Measurements from ENCODE around the gene SWT1.
"Not testable (repeated sequence)": the region's sequence is repeated elsewhere in the genome, so short reads cannot be mapped to it uniquely, and the experiment has no call there.

SWT1 gene

DNA sequence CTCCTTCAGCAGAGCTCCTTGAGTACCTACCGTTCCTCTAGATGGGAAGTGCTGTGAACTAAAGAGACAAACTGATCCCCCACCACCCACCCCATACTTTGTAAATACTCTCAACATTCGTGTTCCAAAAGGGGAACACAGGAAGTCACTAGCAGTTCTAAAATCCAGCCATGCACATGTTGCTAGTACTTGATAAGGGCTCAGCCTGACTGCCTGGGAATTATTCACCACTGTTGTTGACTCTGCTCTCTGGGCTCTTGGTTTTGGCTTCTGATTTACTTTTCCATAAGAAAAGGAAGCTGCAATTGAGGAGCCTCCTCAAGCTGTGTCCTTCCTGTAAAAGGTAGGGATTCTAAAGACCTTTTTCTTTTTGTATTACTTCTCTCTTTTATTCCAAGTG lies 92.6 kb downstream of the SWT1 start:
- H3K9me3 ChIP-seq (ENCODE audit: control insufficient read depth, insufficient read depth, low read length) = no peaks in the 10 kb centered on the region
- no peaks in the 10 kb centered on the region for H3K36me3 ChIP-seq (ENCODE audit: insufficient read depth, low read length)
- H3K9ac ChIP-seq (ENCODE audit: low read depth, low read length) = no peak overlapping the region
- peaks cover 11% of the 10 kb centered on the region for H3K4me1 ChIP-seq (ENCODE audit: insufficient read depth, low read length)

DNA sequence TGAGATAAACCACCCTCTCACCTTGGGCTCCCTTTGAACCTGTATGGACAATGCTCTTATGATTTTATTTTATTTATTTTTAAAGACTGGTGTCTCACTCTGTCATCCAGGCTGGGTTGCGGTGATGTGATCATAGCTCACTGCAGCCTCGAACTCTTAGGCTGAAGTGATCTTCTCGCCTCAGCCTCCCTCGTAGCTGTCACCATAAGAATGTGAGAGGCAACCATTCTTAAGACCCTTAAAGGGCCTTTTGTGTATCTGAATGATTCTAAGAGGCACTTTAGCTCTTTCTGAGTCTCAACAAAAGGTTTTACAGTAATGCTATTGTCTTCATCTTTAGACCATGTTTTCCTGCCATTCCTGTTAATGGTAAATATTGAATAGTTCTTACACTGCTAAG lies 93.1 kb downstream of the SWT1 start:
- H3K9ac ChIP-seq (ENCODE audit: low read depth, low read length) = no peak overlapping the region
- H3K4me1 ChIP-seq (ENCODE audit: insufficient read depth, low read length) = peaks cover 11% of the 10 kb centered on the region
- H3K36me3 ChIP-seq (ENCODE audit: insufficient read depth, low read length) = no peaks in the 10 kb centered on the region
- H3K9me3 ChIP-seq (ENCODE audit: control insufficient read depth, insufficient read depth, low read length) = no peaks in the 10 kb centered on the region

DNA sequence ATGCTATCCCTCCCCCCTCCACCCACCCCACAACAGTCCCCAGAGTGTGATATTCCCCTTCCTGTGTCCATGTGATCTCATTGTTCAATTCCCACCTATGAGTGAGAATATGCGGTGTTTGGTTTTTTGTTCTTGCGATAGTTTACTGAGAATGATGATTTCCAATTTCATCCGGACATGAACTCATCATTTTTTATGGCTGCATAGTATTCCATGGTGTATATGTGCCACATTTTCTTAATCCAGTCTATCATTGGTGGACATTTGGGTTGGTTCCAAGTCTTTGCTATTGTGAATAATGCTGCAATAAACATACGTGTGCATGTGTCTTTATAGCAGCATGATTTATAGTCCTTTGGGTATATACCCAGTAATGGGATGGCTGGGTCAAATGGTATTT lies 95.0 kb downstream of the SWT1 start:
- H3K9me3 ChIP-seq (ENCODE audit: control insufficient read depth, insufficient read depth, low read length); H3K9ac ChIP-seq (ENCODE audit: low read depth, low read length); H3K36me3 ChIP-seq (ENCODE audit: insufficient read depth, low read length): not testable (repeated sequence)
- H3K4me1 ChIP-seq (ENCODE audit: insufficient read depth, low read length) = peaks cover 11% of the 10 kb centered on the region

DNA sequence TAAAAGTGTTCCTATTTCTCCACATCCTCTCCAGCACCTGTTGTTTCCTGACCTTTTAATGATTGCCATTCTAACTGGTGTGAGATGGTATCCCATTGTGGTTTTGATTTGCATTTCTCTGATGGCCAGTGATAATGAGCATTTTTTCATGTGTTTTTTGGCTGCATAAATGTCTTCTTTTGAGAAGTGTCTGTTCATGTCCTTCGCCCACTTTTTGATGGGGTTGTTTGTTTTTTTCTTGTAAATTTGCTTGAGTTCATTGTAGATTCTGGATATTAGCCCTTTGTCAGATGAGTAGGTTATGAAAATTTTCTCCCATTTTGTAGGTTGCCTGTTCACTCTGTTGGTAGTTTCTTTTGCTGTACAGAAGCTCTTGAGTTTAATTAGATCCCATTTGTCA lies 95.4 kb downstream of the SWT1 start:
- not testable (repeated sequence) for H3K9ac ChIP-seq (ENCODE audit: low read depth, low read length); H3K9me3 ChIP-seq (ENCODE audit: control insufficient read depth, insufficient read depth, low read length); H3K36me3 ChIP-seq (ENCODE audit: insufficient read depth, low read length)
- peaks cover 11% of the 10 kb centered on the region for H3K4me1 ChIP-seq (ENCODE audit: insufficient read depth, low read length)

DNA sequence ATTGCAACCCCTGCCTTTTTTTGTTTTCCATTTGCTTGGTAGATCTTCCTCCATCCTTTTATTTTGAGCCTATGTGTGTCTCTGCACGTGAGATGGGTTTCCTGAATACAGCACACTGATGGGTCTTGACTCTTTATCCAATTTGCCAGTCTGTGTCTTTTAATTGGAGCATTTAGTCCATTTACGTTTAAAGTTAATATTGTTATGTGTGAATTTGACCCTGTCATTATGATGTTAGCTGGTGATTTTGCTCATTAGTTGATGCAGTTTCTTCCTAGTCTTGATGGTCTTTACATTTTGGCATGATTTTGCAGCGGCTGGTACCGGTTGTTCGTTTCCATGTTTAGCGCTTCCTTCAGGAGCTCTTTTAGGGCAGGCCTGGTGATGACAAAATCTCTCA lies 98.6 kb downstream of the SWT1 start:
- H3K9me3 ChIP-seq (ENCODE audit: control insufficient read depth, insufficient read depth, low read length); H3K9ac ChIP-seq (ENCODE audit: low read depth, low read length); H3K36me3 ChIP-seq (ENCODE audit: insufficient read depth, low read length); H3K4me1 ChIP-seq (ENCODE audit: insufficient read depth, low read length): not testable (repeated sequence)

DNA sequence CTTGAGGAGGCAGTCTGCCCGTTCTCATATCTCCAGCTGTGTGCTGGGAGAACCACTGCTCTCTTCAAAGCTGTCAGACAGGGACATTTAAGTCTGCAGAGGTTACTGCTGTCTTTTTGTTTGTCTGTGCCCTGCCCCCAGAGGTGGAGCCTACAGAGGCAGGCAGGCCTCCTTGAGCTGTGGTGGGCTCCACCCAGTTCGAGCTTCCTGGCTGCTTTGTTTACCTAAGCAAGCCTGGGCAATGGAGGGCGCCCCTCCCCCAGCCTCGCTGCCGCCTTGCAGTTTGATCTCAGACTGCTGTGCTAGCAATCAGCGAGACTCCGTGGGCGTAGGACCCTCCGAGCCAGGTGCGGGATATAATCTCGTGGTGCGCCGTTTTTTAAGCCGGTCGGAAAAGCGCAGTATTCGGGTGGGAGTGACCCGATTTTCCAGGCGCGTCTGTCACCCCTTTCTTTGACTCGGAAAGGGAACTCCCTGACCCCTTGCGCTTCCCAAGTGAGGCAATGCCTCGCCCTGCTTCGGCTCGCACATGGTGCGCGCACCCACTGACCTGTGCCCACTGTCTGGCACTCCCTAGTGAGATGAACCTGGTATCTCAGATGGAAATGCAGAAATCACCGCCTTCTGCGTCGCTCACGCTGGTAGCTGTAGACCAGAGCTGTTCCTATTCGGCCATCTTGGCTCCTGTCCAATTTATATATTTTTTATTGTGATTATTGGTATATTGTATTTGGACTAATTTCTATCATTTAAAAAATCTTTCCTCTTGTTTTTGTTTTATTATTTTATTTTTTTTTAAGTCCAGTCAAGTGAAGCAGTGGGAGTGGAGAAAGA lies 100.4 kb downstream of the SWT1 start:
- H3K9me3 ChIP-seq (ENCODE audit: control insufficient read depth, insufficient read depth, low read length); H3K4me1 ChIP-seq (ENCODE audit: insufficient read depth, low read length); H3K36me3 ChIP-seq (ENCODE audit: insufficient read depth, low read length): not testable (repeated sequence)
- H3K9ac ChIP-seq (ENCODE audit: low read depth, low read length) = peak overlapping the region; percentile 50; the same call in 1 of the 2 replicates

DNA sequence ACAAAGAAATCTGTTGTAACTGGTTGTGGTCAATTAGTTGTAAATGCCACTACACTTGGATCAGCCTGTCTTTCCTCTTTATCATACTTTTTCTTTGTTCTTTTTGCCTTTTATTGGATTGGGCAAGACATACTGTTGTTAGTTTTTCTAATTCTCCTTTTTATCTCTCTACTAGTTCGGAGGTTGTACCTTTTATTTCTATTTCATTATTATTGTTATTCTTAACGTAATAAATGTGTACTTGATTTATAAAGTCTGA lies 100.9 kb downstream of the SWT1 start:
- Histone ChIP-seq H3K9me3 (ENCODE audit: control insufficient read depth, insufficient read depth, low read length) (no peaks in the 10 kb centered on the region), H3K9ac (ENCODE audit: low read depth, low read length) (peak overlapping the region; percentile 50; the same call in 1 of the 2 replicates), H3K4me1 (ENCODE audit: insufficient read depth, low read length) (no peaks in the 10 kb centered on the region), H3K36me3 (ENCODE audit: insufficient read depth, low read length) (no peaks in the 10 kb centered on the region)

DNA sequence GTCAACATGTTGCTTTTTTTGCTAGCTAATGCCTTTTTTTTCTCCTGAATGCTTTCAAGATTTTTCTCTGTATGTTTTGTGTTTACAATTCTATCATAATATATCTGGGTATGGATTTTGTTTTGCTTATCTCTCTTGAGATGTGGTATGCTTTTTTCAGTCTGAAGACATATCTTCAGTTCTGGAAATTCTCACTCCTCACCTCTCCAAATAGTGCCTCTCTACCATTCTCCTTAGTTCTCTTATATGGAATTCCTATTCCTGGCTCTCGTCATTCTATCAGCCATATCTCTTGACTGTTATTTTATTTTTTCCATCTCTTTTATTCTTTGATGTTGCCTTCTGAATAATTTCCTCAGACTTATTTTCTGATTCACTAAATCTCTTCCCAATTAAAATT lies 101.7 kb downstream of the SWT1 start:
- Histone ChIP-seq H3K36me3 (ENCODE audit: insufficient read depth, low read length) (no peaks in the 10 kb centered on the region), H3K4me1 (ENCODE audit: insufficient read depth, low read length) (no peaks in the 10 kb centered on the region), H3K9ac (ENCODE audit: low read depth, low read length) (no peak overlapping the region), H3K9me3 (ENCODE audit: control insufficient read depth, insufficient read depth, low read length) (no peaks in the 10 kb centered on the region)

DNA sequence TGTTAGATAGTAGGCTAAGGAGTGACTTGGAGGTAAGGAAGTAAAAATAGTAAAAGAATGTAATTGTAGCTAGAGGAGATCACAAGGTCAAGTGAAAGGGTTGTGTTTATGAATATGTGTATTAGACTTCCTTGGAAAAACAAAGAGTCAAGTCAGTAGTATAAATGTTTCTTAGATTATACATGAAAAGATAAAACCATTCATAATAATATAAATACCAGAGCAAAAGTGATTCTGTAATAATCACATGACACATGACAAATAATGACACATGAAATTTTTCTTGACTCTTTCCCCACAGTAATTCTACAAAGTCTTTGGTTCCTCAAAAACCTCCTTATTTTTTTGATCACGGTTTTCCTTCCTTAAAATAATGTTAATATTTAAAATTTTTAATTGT lies 103.6 kb downstream of the SWT1 start:
- Histone ChIP-seq H3K9ac (ENCODE audit: low read depth, low read length) (no peak overlapping the region), H3K9me3 (ENCODE audit: control insufficient read depth, insufficient read depth, low read length) (no peaks in the 10 kb centered on the region), H3K4me1 (ENCODE audit: insufficient read depth, low read length) (no peaks in the 10 kb centered on the region), H3K36me3 (ENCODE audit: insufficient read depth, low read length) (no peaks in the 10 kb centered on the region)

DNA sequence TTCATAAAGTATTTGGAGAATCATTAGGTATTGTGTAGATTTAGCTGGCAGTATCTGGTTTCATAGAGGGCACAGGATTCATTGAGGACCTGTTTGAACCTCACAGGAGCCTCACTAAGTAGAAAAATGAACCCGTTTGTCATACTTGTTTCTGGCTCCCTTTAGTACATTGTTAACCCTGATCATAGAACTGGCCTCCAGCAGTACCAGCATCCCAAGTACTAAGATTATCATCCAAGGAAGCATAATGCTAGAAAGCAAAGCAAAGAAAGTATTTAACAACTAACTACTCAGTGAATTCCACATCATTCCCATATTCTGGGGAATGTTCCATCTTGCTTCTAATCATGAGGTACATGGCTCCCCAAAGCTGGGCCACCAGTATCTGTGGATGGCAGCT lies 105.2 kb downstream of the SWT1 start:
- Histone ChIP-seq H3K9me3 (ENCODE audit: control insufficient read depth, insufficient read depth, low read length) (no peaks in the 10 kb centered on the region), H3K9ac (ENCODE audit: low read depth, low read length) (no peak overlapping the region)

DNA sequence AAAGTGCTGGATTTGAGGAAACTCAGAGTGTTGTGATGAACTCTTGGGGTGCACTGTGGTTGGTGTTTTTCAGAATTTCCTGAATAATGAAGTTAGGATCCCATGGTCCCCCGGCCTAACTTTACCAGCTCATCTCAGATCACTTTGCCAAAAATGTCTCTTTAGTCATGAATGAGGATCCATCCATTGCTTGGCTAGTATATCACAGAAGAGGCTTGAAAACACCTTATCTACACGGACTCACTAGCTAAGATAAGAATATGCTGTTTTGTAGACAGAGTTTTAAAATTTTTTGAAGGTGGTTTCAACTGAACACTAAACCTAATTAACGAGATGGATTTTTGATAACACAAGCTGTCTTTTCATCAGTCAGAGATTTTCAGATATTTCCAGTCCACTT lies 106.3 kb downstream of the SWT1 start:
- H3K9me3 ChIP-seq (ENCODE audit: control insufficient read depth, insufficient read depth, low read length) = no peaks in the 10 kb centered on the region
- no peak overlapping the region for H3K9ac ChIP-seq (ENCODE audit: low read depth, low read length)
- no peaks in the 10 kb centered on the region for H3K4me1 ChIP-seq (ENCODE audit: insufficient read depth, low read length)
- H3K36me3 ChIP-seq (ENCODE audit: insufficient read depth, low read length) = no peaks in the 10 kb centered on the region

More for the DNA sequence above, 105.2 kb downstream of the SWT1 start:
- H3K36me3 ChIP-seq (ENCODE audit: insufficient read depth, low read length) = no peaks in the 10 kb centered on the region
- no peaks in the 10 kb centered on the region for H3K4me1 ChIP-seq (ENCODE audit: insufficient read depth, low read length)

DNA sequence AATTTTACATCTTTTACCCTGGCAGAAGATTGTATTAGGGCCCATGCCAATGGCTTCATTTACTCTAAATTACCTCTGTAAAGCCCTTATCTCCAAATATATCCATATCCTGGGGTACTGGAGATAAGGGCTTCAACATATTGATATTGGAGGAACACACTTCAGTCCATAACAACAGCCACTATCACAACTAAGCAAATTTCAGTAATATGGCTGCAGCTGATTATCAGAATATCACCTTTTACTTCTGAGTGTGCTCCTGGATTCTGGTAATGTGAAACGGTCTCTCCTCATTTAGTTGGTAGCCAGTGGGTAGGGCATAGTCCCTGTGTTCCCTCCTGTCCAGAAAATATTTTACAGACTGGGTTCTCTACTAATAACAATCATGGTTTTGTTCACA lies 106.8 kb downstream of the SWT1 start:
- Histone ChIP-seq H3K9me3 (ENCODE audit: control insufficient read depth, insufficient read depth, low read length) (no peaks in the 10 kb centered on the region), H3K9ac (ENCODE audit: low read depth, low read length) (no peak overlapping the region), H3K36me3 (ENCODE audit: insufficient read depth, low read length) (no peaks in the 10 kb centered on the region), H3K4me1 (ENCODE audit: insufficient read depth, low read length) (no peaks in the 10 kb centered on the region)

DNA sequence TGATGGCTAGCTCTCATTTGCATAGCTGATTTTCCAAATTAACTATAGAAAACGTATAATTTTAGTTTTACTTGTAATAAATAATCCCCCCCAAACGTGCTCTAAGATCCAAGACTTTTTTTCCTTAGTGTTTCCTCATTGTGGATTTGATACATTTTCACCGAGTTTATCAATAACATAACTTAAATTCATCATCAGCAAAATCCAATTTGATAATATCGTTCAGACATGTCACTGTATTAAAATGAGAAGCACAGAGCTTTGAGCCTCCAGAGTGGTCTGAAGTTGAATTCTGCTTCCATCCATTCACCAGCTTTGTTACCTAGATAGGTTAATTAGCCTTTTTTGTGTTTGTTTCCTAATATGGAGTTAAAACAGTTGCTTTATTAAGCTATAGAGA lies 108.3 kb downstream of the SWT1 start:
- no peaks in the 10 kb centered on the region for H3K36me3 ChIP-seq (ENCODE audit: insufficient read depth, low read length)
- no peak overlapping the region for H3K9ac ChIP-seq (ENCODE audit: low read depth, low read length)
- no peaks in the 10 kb centered on the region for H3K9me3 ChIP-seq (ENCODE audit: control insufficient read depth, insufficient read depth, low read length)
- H3K4me1 ChIP-seq (ENCODE audit: insufficient read depth, low read length) = no peaks in the 10 kb centered on the region

DNA sequence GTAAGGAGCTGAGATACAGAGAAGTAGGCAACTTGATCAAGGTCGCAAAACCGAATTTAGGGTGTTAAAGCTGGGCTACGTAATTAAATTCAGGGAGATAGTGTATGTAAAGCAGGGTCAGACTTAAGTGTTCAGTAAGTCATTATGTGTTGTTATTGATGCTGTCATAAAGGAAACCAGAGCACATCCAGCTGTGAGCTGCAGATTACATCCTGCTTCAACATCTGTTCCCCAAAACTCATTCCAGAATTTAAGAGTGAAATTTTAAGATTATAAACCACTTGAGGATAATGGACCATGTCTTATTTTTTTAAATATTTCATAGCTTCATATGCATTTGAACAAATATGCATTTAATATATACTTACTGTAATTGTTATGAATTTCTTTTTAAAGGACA lies 110.3 kb downstream of the SWT1 start:
- no peaks in the 10 kb centered on the region for H3K9me3 ChIP-seq (ENCODE audit: control insufficient read depth, insufficient read depth, low read length)
- no peaks in the 10 kb centered on the region for H3K36me3 ChIP-seq (ENCODE audit: insufficient read depth, low read length)
- no peaks in the 10 kb centered on the region for H3K4me1 ChIP-seq (ENCODE audit: insufficient read depth, low read length)
- H3K9ac ChIP-seq (ENCODE audit: low read depth, low read length) = no peak overlapping the region

DNA sequence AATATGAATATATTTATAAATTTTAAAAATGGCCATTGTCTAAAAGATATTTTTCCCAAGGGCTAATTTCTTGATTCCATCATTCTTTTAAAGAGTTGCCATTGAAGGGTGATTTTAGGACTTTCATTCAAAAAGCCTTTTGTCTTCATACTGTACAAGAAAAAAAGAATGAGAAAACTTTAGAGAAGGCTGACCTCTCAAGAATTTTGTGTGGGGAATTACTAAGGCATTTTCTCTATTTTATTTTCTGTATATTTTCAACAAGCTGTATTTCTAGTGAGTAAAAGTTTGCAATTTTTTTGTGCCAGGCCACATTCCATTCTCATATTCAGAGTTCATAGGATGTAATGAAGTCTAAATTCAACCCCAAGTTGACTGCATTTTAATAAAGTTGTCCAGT lies 110.7 kb downstream of the SWT1 start:
- H3K9ac ChIP-seq (ENCODE audit: low read depth, low read length) = no peak overlapping the region
- no peaks in the 10 kb centered on the region for H3K9me3 ChIP-seq (ENCODE audit: control insufficient read depth, insufficient read depth, low read length)
- H3K36me3 ChIP-seq (ENCODE audit: insufficient read depth, low read length) = no peaks in the 10 kb centered on the region
- no peaks in the 10 kb centered on the region for H3K4me1 ChIP-seq (ENCODE audit: insufficient read depth, low read length)

DNA sequence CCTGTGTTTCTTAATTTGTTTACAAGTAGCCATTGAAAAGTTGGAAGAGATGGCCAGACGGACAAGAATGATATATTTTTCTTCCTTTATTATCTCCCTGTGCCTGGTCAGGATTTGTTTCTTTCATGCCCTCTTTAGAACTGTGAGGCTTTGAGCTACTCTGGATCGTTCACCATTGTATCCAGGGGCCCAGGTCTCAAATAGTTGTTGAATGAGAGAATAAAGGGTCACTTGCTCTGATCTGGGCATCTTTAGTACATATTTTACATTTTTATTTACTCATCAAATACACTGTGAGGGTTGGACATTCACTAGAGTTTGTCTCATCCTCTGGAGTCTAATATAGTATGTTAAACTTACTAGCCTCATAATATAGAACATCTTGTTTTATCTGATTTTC lies 111.4 kb downstream of the SWT1 start:
- H3K4me1 ChIP-seq (ENCODE audit: insufficient read depth, low read length) = no peaks in the 10 kb centered on the region
- no peaks in the 10 kb centered on the region for H3K36me3 ChIP-seq (ENCODE audit: insufficient read depth, low read length)
- H3K9me3 ChIP-seq (ENCODE audit: control insufficient read depth, insufficient read depth, low read length) = no peaks in the 10 kb centered on the region
- H3K9ac ChIP-seq (ENCODE audit: low read depth, low read length) = no peak overlapping the region
